NB4 (cell line): Measurements from ENCODE around the gene CATSPER4.

ENCODE experiments used
- DNase-seq: peaks from one replicate; pipeline ENCODE4 v3.0.0; 2010; ENCODE audit warnings: low read depth
- H3K4me3 ChIP-seq: one replicate; pipeline ENCODE4 v1.5.1; 2011; ENCODE audit warnings: mild to moderate bottlenecking, low read depth, low read length, moderate library complexity
- CTCF ChIP-seq: IDR thresholded peaks from one replicate; pipeline ENCODE4 v1.5.1; 2012; ENCODE audit warnings: low read depth, low read length
- MAX ChIP-seq: IDR thresholded peaks from 2 replicates; pipeline ENCODE4 v1.6.1; 2011; ENCODE audit warnings: low read depth, low read length
- MYC ChIP-seq: IDR thresholded peaks from 2 replicates; pipeline ENCODE4 v1.6.1; 2011; ENCODE audit warnings: low read depth, low read length
- POLR2A ChIP-seq: IDR thresholded peaks from 2 replicates; pipeline ENCODE4 v1.6.1; 2011; ENCODE audit warnings: mild to moderate bottlenecking; ENCODE audit not compliant: insufficient read length; ENCODE audit errors: extremely low read depth

CATSPER4 gene

GRCh38 chr1:26190373-26190987 lies at the start of gene CATSPER4:
CATSPER4 (plus strand) TSS chr1:26190602; CDS start chr1:26190628, 26 bp downstream.
- TF ChIP-seq CTCF (peak; percentile 51), MAX (no peak), MYC (no peak), POLR2A (no peak)
- H3K4me3 ChIP-seq = no peak within 1 kb of the TSS
- DNase-seq = peak; percentile 48

- TF ChIP-seq CTCF (no peak), POLR2A (no peak), MYC (no peak)
- H3K4me3 ChIP-seq = no peak overlapping the region
- DNase-seq = no peak
These were observed 48.2 kb upstream of the CATSPER4 start for GRCh38 chr1:26142159-26142558.

- peak; percentile 81 for DNase-seq
- H3K4me3 ChIP-seq = no peak overlapping the region
- TF ChIP-seq MAX (no peak), CTCF (peak; percentile 68)
These were observed 45.1 kb upstream of the CATSPER4 start for GRCh38 chr1:26145041-26145959.

- DNase-seq = no peak
- TF ChIP-seq CTCF = no peak
- TF ChIP-seq MYC = no peak
- no peak for TF ChIP-seq POLR2A
- H3K4me3 ChIP-seq = no peak overlapping the region
These were observed 44.5 kb upstream of the CATSPER4 start for GRCh38 chr1:26145960-26146294.

- TF ChIP-seq MAX (no peak), MYC (no peak), CTCF (no peak), POLR2A (no peak)
- no peak for DNase-seq
- no peak overlapping the region for H3K4me3 ChIP-seq
These were observed 41.5 kb upstream of the CATSPER4 start for GRCh38 chr1:26148887-26149286.
